Central memory CD4-positive, alpha-beta T cell (primary cell): ENCODE data around the gene KLK7.

ENCODE experiments used
- DNase-seq: peaks from one replicate; pipeline ENCODE4 v3.0.0; 2022

The KLK7 gene

DNA sequence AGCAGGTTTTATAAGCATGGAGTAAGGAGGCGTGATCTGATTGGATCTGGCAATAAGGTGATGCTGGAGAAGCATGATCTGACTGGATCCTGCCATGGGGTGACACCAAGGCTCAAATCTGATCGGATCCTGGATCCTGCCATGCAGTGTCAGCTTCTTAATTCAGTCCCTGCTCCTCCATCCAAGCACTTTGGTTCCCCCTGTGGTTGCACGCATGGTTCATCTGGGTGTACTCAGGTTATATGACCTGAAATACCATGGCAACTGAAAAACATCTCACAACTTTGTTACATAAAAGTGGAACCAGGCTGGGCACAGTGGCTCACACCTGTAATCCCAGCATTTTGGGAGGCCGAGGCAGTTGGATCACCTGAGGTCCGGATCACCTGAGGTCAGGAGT is 54.9 kb downstream of the KLK7 start:
- no peak for DNase-seq
